ENCODE data around the gene OSTM1.

DNA sequence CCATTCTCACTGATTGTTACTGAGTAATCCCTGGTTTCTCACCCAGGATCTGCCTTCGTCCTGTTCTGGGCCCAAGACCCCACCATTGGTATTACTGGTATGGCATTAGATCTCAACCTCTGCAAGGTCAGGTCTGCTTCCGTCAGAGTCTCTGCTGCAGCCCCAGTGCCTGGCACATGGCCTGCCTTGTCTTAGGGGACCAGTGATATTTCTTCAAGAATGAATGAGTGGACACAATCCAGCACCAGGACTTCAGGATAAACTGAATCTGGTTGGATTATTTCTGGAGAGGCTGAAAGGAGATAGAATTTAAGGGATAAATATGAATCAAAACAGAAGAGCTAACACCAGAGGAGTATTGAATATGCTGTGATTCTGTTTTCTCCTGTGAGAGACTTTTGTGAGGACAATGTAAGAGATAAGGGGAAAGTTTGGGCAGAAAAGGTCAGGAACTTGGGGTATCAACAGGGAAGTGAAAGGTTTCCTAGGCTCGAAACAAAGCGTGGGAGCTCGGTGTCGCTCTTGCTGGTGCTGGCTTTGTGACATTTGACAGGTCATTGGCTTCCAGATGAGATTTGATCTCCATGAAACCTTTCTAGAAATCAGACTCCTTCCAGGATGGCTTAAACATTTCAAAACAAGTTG, 53.9 kb downstream of the OSTM1 start:
- no peak for TF ChIP-seq CTCF (conservative IDR thresholded peaks at IDR 0.05; ENCODE audit: low read depth, low read length)
- TF ChIP-seq EZH2 (IDR thresholded peaks at IDR 0.05; ENCODE audit: borderline replicate concordance, low read depth, low read length, poor library complexity, severe bottlenecking): no peak

Measured in A673 (cell line).